IPS-18a (cell line): ENCODE measurements around the gene SEC62.

Experiments used
- H3K27ac ChIP-seq: one replicate; pipeline ENCODE4 v1.5.1; 2013; ENCODE audit warnings: low read length
- H3K27me3 ChIP-seq: one replicate; pipeline ENCODE4 v1.6.1; 2013; ENCODE audit warnings: mild to moderate bottlenecking, low read length; ENCODE audit not compliant: control insufficient read depth, insufficient read depth
- H3K36me3 ChIP-seq: one replicate; pipeline ENCODE4 v1.6.1; 2013; ENCODE audit warnings: low read depth, low read length; ENCODE audit not compliant: control insufficient read depth
- H3K4me1 ChIP-seq: one replicate; pipeline ENCODE4 v1.6.1; 2013; ENCODE audit warnings: low read depth, low read length; ENCODE audit not compliant: control insufficient read depth
- H3K4me3 ChIP-seq: one replicate; pipeline ENCODE4 v1.5.1; 2013; ENCODE audit warnings: low read length
- H3K9ac ChIP-seq: one replicate; pipeline ENCODE4 v1.6.1; 2013; ENCODE audit warnings: mild to moderate bottlenecking, low read length, moderate library complexity
- H3K9me3 ChIP-seq: one replicate; pipeline ENCODE4 v1.6.1; 2013; ENCODE audit warnings: low read depth, low read length; ENCODE audit not compliant: control insufficient read depth

SEC62 gene

DNA sequence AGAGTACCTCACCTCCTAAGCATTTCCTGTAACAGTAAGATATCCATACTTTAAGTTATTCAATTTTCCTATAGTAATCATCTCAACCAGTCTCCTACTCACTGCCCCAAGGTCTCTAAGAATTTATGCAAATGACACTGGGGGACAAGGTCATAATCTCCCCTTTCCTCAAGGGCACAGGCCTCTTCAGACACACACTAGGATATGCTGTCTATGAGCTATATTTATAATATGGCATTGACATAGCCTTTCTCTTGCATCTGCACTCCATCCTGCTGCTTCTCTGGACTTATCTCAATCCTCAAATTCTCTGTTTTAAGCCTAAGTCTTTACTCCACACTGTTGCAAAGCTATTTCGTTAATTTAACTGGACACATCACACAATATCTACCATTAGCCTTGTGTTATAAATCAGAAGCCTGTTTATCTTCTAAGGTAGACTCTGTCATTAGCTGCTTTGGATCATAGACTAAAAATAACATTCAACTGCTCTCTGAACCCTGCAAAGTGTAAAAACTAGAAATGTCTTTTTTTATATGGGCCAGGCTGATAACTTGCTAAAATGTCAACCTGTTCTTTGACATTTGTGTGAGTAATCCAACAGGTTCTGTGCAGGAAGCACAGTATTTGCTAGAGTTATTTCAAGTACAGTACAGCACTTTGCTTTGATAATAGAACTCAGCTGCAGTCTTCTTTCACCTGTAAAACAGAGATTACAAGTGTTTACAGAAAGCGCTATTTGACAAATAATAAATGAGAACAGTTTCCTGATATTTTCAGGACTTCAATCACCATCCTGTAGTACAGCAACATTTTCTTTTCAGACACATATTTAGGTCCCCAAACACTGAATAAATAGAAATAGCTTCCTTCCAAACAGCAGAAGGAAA is 17.8 kb upstream of the SEC62 start:
- Histone ChIP-seq H3K27me3 (no peaks in the 10 kb centered on the region), H3K4me3 (no peak overlapping the region), H3K9ac (no peak overlapping the region), H3K9me3 (no peaks in the 10 kb centered on the region), H3K36me3 (no peaks in the 10 kb centered on the region), H3K27ac (no peak overlapping the region), H3K4me1 (no peaks in the 10 kb centered on the region)

DNA sequence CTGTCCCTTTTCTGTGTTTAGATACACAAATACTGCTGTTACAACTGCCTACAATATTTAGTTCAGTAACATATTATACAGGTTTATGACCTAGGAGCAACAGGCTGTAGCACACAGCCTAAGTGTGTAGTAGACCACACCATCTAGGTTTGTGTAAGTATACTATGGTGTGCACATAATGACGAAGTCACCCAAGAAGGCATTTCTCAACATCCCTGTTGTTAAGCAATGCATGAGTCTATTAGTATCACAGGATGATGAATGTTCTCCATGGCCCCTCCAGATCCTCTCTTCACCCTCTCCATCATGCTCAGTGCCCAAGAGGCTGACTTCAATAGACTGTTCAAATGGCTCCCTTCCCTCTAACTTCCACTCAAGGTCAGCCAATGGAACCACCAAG is 14.6 kb upstream of the SEC62 start:
- H3K27me3 ChIP-seq = no peaks in the 10 kb centered on the region
- no peak overlapping the region for H3K9ac ChIP-seq
- H3K36me3 ChIP-seq = no peaks in the 10 kb centered on the region
- H3K4me1 ChIP-seq = no peaks in the 10 kb centered on the region
- H3K4me3 ChIP-seq = no peak overlapping the region
- no peak overlapping the region for H3K27ac ChIP-seq
- no peaks in the 10 kb centered on the region for H3K9me3 ChIP-seq

DNA sequence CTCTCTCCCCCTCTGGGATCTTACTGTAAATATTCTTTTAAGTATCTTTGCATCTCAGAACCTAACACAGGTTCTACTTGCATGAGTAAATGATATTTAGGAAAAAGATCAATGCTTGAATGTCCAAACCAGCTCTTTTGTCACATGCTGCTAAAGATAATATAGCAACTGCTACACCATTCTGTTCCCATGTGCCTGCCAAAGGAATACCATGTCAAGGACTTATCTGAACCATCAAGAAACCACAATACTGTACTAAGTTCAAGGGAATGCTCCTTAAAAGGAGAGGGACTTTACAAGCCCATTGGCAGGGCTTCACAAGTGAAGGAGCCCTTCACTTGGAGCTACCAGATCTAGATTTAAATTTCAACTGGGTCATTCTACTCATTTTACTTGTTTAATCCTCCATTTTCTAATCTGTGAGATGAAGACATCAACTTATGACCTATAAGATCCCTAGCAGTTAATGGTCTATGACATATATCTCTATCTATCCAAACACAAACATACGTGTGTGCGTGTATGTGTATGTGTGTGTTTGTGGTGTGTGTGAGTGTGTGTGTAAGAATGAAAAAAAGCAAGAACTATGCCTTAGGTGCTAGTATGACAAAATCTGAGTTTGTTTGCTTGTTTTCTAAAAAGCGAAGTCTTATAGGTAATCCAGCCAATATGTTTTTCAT is 13.0 kb upstream of the SEC62 start:
- Histone ChIP-seq H3K27ac (no peak overlapping the region), H3K27me3 (no peaks in the 10 kb centered on the region), H3K4me1 (no peaks in the 10 kb centered on the region), H3K9me3 (no peaks in the 10 kb centered on the region), H3K4me3 (no peak overlapping the region), H3K36me3 (no peaks in the 10 kb centered on the region), H3K9ac (no peak overlapping the region)

DNA sequence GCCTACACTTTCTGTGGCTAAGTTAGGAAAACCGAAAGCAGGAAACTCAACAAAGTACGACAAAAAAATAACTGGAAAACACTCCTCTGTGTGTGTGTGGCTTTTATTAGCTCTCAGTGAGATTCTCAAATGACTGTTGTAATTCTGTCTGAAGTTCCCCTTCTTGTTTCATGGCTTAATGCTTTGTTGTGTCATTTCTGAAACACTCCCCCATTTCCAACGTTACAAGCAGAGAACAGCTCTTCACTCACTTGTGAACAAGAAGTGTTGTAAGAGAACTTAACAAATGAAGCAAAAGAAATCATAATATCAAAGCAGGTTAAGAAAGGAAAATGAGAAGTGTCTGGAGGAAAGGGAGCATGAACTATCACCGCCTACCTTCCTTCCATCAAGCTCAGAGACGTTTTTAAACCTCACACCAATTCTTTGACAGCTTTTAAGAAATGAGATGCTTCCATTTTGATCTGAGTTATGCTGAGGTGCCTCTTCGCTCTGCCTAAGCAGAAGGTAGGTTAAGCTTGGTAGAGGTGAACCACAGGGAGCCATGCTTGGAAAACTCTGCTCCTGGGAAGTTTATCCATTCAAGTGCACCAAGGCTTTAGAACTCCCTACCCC is 12.4 kb upstream of the SEC62 start:
- Histone ChIP-seq H3K4me3 (no peak overlapping the region), H3K4me1 (no peaks in the 10 kb centered on the region), H3K9me3 (no peaks in the 10 kb centered on the region), H3K9ac (no peak overlapping the region), H3K27ac (no peak overlapping the region), H3K27me3 (no peaks in the 10 kb centered on the region), H3K36me3 (no peaks in the 10 kb centered on the region)

DNA sequence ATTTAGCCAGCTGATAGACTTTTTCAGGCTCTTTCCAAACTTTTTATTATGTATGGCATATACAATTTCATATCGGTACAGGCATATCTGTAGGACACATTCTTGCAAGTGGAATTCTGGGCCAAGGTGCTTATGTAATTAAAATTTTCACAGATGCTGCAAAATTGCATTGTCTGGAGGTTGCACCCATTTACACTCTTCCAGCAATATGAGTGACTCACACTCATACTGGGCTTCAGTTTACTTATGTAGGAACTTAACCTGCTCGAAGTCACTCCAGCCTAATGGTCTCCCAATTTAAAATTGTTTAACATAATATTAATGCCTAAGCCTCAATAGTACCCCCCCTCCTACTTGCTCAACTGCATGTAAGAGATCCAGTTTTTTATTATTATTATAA is 11.2 kb upstream of the SEC62 start:
- Histone ChIP-seq H3K9ac (no peak overlapping the region), H3K36me3 (no peaks in the 10 kb centered on the region), H3K4me3 (no peak overlapping the region), H3K4me1 (no peaks in the 10 kb centered on the region), H3K27ac (no peak overlapping the region), H3K9me3 (no peaks in the 10 kb centered on the region), H3K27me3 (no peaks in the 10 kb centered on the region)

DNA sequence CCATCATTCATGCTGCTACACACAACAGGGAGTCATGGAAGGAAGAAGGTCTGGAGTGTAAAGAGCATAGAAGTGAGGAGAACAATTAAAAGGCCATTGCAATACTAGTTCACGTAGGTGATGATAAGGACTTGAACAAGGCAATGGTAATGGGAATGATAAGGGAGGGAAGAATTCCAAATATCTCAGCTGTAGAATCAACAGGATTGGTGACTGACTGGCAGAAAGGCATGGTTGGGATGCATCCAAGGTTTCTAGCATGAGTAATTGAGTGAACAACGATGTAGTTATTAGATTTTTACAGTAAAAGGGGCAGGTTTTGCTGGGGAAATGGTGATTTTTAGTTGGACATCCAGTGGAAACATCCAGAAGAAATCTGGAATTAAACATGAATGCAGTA is 2.4 kb upstream of the SEC62 start:
- H3K27me3 ChIP-seq = no peaks in the 10 kb centered on the region
- H3K9ac ChIP-seq = no peak overlapping the region

DNA sequence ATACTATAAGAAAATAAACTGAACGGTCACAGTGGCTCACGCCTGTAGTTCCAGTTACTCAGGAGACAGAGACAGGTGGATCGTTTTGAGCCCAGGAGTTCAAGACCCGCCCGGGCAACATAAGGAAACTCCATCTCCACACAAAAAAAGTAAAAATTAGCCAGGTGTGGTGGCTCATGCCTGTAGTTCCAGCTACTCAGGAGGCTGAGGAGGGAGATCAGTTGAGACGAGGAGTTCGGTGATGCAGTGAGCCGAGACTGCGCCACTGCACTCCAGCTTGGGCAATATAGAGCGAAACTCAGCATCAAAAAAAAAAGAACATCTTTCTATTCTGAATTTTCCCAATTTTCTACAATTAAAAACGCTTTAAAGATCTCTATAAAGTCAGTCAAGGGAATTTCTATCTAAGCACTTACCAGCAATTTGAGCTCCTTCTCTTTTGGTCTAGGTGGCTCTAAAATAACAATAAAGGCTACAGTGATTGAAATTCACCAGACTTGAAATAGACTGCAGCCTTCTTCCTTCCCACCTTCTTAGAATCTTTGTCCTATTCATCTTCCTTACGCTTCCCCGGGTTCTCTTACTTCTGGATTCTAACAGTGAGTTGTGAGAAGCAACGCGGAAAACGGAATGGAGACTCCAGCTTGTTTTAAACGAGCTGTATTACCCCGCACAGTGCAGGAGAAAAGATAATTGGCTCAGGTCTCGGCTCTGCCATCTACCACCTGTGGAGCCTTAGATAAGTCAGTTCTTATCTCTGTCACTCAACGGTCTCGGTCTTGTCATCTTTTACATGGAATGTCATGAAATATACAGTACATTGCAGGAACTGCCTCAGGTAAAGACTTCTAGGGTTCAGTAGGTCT is 812 bp upstream of the SEC62 start:
- H3K4me3 ChIP-seq = peak overlapping the region; percentile 90
- H3K9ac ChIP-seq = peak overlapping the region; percentile 85
- H3K36me3 ChIP-seq = peaks cover 12% of the 10 kb centered on the region
- H3K27me3 ChIP-seq = no peaks in the 10 kb centered on the region
- no peak overlapping the region for H3K27ac ChIP-seq
- H3K4me1 ChIP-seq = peaks cover 22% of the 10 kb centered on the region
- no peaks in the 10 kb centered on the region for H3K9me3 ChIP-seq

More for the DNA sequence above, 2.4 kb upstream of the SEC62 start:
- Histone ChIP-seq H3K27ac (no peak overlapping the region), H3K4me3 (no peak overlapping the region), H3K4me1 (peaks cover 22% of the 10 kb centered on the region), H3K9me3 (no peaks in the 10 kb centered on the region), H3K36me3 (peaks cover 4% of the 10 kb centered on the region)

DNA sequence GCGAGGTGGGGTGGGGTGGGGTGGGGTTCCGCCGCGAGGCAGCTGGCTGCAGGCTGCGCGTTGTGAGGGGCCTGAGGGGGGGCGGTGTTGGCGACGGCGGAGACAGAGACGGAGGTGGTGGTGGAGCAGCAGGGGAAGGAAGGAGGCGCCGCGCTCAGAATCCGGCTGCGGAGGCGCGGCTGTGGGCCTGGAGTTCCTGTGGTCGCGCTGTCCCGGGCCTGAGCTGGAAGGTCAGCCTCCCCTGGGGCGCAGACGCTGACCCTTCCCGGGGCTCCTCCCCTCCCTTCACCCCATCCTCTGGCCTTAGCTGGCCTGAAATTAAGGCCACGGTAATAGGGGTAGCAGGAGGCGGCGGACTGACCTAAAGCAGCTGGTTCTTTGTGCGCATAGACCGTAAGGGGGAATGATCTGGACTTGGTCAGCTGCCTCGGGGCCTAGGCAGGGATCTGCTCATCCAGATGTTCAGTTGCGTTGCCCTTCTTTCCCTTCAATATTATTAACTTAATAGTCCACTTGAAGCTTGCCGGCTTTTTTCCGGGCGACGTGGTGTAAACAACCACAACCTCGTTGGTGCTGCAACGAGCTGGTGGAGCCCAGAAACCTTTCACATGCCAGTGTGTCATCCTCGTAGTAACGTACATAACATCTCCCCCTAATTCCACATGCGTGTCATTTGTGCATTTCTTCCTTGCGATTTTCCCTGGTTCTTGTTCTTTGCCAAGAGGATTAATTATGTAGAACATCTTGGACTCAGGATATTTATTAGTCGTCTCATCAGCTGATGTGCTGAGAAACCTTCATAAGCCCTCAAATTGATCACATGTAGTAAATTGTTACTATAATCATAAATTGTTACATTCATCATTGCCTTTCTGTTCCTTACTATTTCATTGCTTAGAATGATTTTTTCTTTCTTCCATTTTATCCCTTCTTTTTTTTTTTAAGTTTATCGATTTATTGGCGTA is 626 bp downstream of the SEC62 start:
- peak overlapping the region; percentile 90 for H3K4me3 ChIP-seq
- peak overlapping the region; percentile 85 for H3K9ac ChIP-seq
- no peaks in the 10 kb centered on the region for H3K9me3 ChIP-seq
- H3K27me3 ChIP-seq = no peaks in the 10 kb centered on the region
- H3K4me1 ChIP-seq = peaks cover 22% of the 10 kb centered on the region
- peaks cover 13% of the 10 kb centered on the region for H3K36me3 ChIP-seq
- peak overlapping the region; percentile 79 for H3K27ac ChIP-seq

DNA sequence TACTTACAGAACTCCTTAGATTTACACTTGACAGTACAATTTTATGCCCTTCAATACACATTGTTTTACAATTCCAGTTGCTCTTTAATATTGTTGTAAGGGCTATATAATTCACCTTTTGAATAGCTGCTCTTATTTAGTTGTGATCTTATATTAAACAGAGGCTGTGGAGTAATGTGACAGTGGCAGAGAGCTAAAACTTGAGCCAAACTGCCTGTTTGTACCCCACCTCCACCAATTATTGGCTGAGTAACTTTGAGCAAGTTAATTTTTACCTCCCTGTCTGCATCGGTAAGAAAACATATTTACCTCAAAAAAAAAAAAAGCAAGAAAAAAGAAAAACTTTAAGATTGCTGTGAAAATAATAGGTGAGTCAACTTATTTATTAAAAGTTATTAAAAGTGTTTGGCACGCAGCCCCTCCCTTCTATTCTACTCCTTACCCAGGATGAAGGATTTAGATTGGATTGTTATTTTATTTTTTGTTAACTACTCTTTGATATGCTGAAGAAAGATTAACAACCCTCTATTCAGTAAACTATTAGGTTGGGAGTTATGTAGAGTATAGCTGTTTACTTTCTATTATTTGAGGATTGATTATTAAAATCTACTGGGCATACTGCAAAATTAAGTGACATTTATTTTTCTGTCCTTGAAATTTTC is 1.7 kb downstream of the SEC62 start:
- H3K4me3 ChIP-seq = peak overlapping the region; percentile 90
- H3K9me3 ChIP-seq = no peaks in the 10 kb centered on the region
- peaks cover 13% of the 10 kb centered on the region for H3K36me3 ChIP-seq
- no peaks in the 10 kb centered on the region for H3K27me3 ChIP-seq
- H3K4me1 ChIP-seq = peaks cover 22% of the 10 kb centered on the region
- peak overlapping the region; percentile 85 for H3K9ac ChIP-seq
- no peak overlapping the region for H3K27ac ChIP-seq
